ENCODE data around the gene SH3GL3.

Gene SH3GL3, protein sequence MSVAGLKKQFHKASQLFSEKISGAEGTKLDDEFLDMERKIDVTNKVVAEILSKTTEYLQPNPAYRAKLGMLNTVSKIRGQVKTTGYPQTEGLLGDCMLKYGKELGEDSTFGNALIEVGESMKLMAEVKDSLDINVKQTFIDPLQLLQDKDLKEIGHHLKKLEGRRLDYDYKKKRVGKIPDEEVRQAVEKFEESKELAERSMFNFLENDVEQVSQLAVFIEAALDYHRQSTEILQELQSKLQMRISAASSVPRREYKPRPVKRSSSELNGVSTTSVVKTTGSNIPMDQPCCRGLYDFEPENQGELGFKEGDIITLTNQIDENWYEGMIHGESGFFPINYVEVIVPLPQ

DNA sequence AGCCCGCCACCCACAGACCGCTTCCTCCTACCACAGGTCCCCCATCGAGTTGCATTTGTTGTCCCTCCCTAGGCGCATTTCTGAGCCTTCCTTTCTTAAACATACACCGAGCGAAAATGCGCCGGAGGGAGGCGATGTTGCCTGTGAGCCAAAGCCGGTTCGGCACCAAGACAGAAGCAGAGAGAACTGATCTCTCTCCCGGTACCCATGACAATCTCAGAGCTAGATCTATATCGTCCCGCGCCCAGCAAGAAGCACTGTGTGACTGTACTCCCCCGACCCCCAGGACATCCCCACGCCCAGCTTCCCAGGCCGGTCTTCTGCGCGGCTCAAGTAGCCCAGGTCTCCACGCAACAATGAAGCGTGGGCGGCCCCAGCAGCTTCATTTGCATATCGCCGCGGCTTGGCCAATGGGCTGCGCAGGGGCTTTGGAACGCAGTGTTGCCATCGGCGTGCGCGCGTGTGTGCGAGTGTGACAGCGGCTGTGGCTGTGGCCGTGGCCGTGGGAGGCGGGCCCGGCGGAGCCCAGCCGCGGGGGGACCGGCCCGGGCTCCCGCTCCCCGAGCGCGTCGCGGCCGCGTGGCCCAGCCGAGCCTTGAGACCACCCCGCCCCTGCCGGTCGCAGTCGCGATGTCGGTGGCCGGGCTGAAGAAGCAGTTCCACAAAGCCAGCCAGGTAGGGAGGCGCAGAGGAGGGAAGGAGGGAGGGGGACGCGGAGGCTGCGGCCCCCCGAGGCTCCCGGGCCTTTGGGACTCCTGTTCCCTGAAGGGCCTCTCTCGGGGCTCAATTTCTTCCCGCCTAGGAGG lies at the start of gene SH3GL3:
SH3GL3 (plus strand) TSS at position 438 of the 806 bp plus-strand sequence; CDS start at position 631, 193 bp downstream.
- Histone ChIP-seq H3K9me3 (ENCODE audit: control insufficient read depth, insufficient read depth, low read length) (no peaks in the 10 kb centered on the region), H3K36me3 (ENCODE audit: control insufficient read depth, insufficient read depth, low read length) (no peaks in the 10 kb centered on the region), H3K4me1 (ENCODE audit: control insufficient read depth, insufficient read depth, low read length) (peaks cover 4% of the 10 kb centered on the region; the same call in 1 of the 2 replicates), H3K27ac (ENCODE audit: low read depth, low read length) (peak within 1 kb of the TSS; percentile 72), H3K27me3 (ENCODE audit: control insufficient read depth, insufficient read depth, low read length) (peaks cover 28% of the 10 kb centered on the region), H3K4me3 (ENCODE audit: low read depth, low read length) (peak within 1 kb of the TSS; percentile 69), H3K9ac (ENCODE audit: low read depth, low read length) (peak within 1 kb of the TSS; percentile 28)

GRCh38 chr15:83398626-83399025 lies 48.5 kb upstream of the SH3GL3 start:
- Histone ChIP-seq H3K4me3 (ENCODE audit: low read depth, low read length) (no peak overlapping the region), H3K27ac (ENCODE audit: low read depth, low read length) (no peak overlapping the region), H3K9me3 (ENCODE audit: control insufficient read depth, insufficient read depth, low read length) (no peaks in the 10 kb centered on the region), H3K4me1 (ENCODE audit: control insufficient read depth, insufficient read depth, low read length) (peaks cover 2% of the 10 kb centered on the region; the same call in 1 of the 2 replicates), H3K36me3 (ENCODE audit: control insufficient read depth, insufficient read depth, low read length) (no peaks in the 10 kb centered on the region), H3K9ac (ENCODE audit: low read depth, low read length) (no peak overlapping the region), H3K27me3 (ENCODE audit: control insufficient read depth, insufficient read depth, low read length) (no peaks in the 10 kb centered on the region)

- Histone ChIP-seq H3K9me3 (ENCODE audit: control insufficient read depth, insufficient read depth, low read length) (no peaks in the 10 kb centered on the region), H3K4me3 (ENCODE audit: low read depth, low read length) (no peak overlapping the region), H3K27ac (ENCODE audit: low read depth, low read length) (no peak overlapping the region), H3K27me3 (ENCODE audit: control insufficient read depth, insufficient read depth, low read length) (no peaks in the 10 kb centered on the region), H3K4me1 (ENCODE audit: control insufficient read depth, insufficient read depth, low read length) (no peaks in the 10 kb centered on the region), H3K9ac (ENCODE audit: low read depth, low read length) (no peak overlapping the region), H3K36me3 (ENCODE audit: control insufficient read depth, insufficient read depth, low read length) (no peaks in the 10 kb centered on the region)
Measured at GRCh38 chr15:83404121-83404520, 43.0 kb upstream of the SH3GL3 start.

- no peak overlapping the region for H3K9ac ChIP-seq (ENCODE audit: low read depth, low read length)
- H3K9me3 ChIP-seq (ENCODE audit: control insufficient read depth, insufficient read depth, low read length): no peaks in the 10 kb centered on the region
- no peaks in the 10 kb centered on the region for H3K4me1 ChIP-seq (ENCODE audit: control insufficient read depth, insufficient read depth, low read length)
- H3K36me3 ChIP-seq (ENCODE audit: control insufficient read depth, insufficient read depth, low read length): no peaks in the 10 kb centered on the region
- H3K27me3 ChIP-seq (ENCODE audit: control insufficient read depth, insufficient read depth, low read length): no peaks in the 10 kb centered on the region
- H3K4me3 ChIP-seq (ENCODE audit: low read depth, low read length): no peak overlapping the region
- H3K27ac ChIP-seq (ENCODE audit: low read depth, low read length): no peak overlapping the region
Measured at GRCh38 chr15:83410532-83410931, 36.6 kb upstream of the SH3GL3 start.

DNA sequence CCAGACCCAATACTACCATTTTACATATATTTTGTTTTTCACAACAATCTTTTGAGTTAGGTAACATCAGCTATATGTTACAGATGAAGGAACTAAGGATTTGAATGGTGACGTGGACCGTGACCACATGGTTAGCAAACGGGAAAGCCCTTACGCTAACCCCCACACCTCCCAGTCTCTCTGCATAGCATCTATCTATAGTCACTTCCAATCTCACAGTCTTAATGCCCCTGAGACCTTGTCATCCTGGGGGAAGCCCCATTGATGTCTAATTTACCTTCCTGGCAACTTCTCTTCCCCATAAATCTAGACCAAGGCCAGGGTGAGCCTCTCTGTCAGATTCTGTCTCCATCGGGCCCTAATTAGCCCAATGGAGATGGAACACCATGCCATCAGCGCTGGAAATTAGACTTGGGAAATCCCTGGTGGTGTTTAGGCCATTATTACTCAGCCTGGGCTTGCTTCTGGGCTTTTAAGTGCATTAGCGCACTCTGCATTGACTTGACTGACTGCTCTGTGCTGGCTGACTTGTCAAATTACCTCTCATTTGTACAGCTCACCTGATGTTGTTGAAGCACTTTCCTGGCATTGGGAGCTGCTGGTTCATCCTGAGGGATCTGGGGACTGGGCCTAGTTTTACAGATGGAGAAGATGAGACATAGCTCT lies 34.0 kb upstream of the SH3GL3 start:
- Histone ChIP-seq H3K27ac (ENCODE audit: low read depth, low read length) (no peak overlapping the region), H3K9ac (ENCODE audit: low read depth, low read length) (no peak overlapping the region), H3K9me3 (ENCODE audit: control insufficient read depth, insufficient read depth, low read length) (no peaks in the 10 kb centered on the region), H3K4me1 (ENCODE audit: control insufficient read depth, insufficient read depth, low read length) (no peaks in the 10 kb centered on the region), H3K27me3 (ENCODE audit: control insufficient read depth, insufficient read depth, low read length) (no peaks in the 10 kb centered on the region), H3K36me3 (ENCODE audit: control insufficient read depth, insufficient read depth, low read length) (no peaks in the 10 kb centered on the region), H3K4me3 (ENCODE audit: low read depth, low read length) (no peak overlapping the region)

GRCh38 chr15:83422081-83422480 lies 25.1 kb upstream of the SH3GL3 start:
- no peak overlapping the region for H3K9ac ChIP-seq (ENCODE audit: low read depth, low read length)
- no peaks in the 10 kb centered on the region for H3K36me3 ChIP-seq (ENCODE audit: control insufficient read depth, insufficient read depth, low read length)
- H3K4me1 ChIP-seq (ENCODE audit: control insufficient read depth, insufficient read depth, low read length): no peaks in the 10 kb centered on the region
- no peak overlapping the region for H3K4me3 ChIP-seq (ENCODE audit: low read depth, low read length)
- H3K9me3 ChIP-seq (ENCODE audit: control insufficient read depth, insufficient read depth, low read length): no peaks in the 10 kb centered on the region
- H3K27ac ChIP-seq (ENCODE audit: low read depth, low read length): no peak overlapping the region
- no peaks in the 10 kb centered on the region for H3K27me3 ChIP-seq (ENCODE audit: control insufficient read depth, insufficient read depth, low read length)

- Histone ChIP-seq H3K27me3 (ENCODE audit: control insufficient read depth, insufficient read depth, low read length) (no peaks in the 10 kb centered on the region), H3K9ac (ENCODE audit: low read depth, low read length) (no peak overlapping the region), H3K27ac (ENCODE audit: low read depth, low read length) (no peak overlapping the region), H3K36me3 (ENCODE audit: control insufficient read depth, insufficient read depth, low read length) (no peaks in the 10 kb centered on the region), H3K4me3 (ENCODE audit: low read depth, low read length) (no peak overlapping the region), H3K9me3 (ENCODE audit: control insufficient read depth, insufficient read depth, low read length) (no peaks in the 10 kb centered on the region), H3K4me1 (ENCODE audit: control insufficient read depth, insufficient read depth, low read length) (no peaks in the 10 kb centered on the region)
Measured at GRCh38 chr15:83422541-83422940, 24.6 kb upstream of the SH3GL3 start.

GRCh38 chr15:83424101-83424500 lies 23.0 kb upstream of the SH3GL3 start:
- Histone ChIP-seq H3K36me3 (ENCODE audit: control insufficient read depth, insufficient read depth, low read length) (no peaks in the 10 kb centered on the region), H3K4me3 (ENCODE audit: low read depth, low read length) (no peak overlapping the region), H3K9me3 (ENCODE audit: control insufficient read depth, insufficient read depth, low read length) (no peaks in the 10 kb centered on the region)

GRCh38 chr15:83430441-83430840 lies 16.7 kb upstream of the SH3GL3 start:
- H3K27me3 ChIP-seq (ENCODE audit: control insufficient read depth, insufficient read depth, low read length): no peaks in the 10 kb centered on the region
- no peak overlapping the region for H3K4me3 ChIP-seq (ENCODE audit: low read depth, low read length)
- no peaks in the 10 kb centered on the region for H3K36me3 ChIP-seq (ENCODE audit: control insufficient read depth, insufficient read depth, low read length)
- no peak overlapping the region for H3K9ac ChIP-seq (ENCODE audit: low read depth, low read length)
- H3K9me3 ChIP-seq (ENCODE audit: control insufficient read depth, insufficient read depth, low read length): no peaks in the 10 kb centered on the region
- no peak overlapping the region for H3K27ac ChIP-seq (ENCODE audit: low read depth, low read length)
- H3K4me1 ChIP-seq (ENCODE audit: control insufficient read depth, insufficient read depth, low read length): peaks cover 2% of the 10 kb centered on the region; the same call in 1 of the 2 replicates

More at GRCh38 chr15:83424101-83424500, 23.0 kb upstream of the SH3GL3 start:
- no peaks in the 10 kb centered on the region for H3K4me1 ChIP-seq (ENCODE audit: control insufficient read depth, insufficient read depth, low read length)
- no peaks in the 10 kb centered on the region for H3K27me3 ChIP-seq (ENCODE audit: control insufficient read depth, insufficient read depth, low read length)
- H3K9ac ChIP-seq (ENCODE audit: low read depth, low read length): no peak overlapping the region
- H3K27ac ChIP-seq (ENCODE audit: low read depth, low read length): no peak overlapping the region

GRCh38 chr15:83431521-83431920 lies 15.6 kb upstream of the SH3GL3 start:
- no peak overlapping the region for H3K27ac ChIP-seq (ENCODE audit: low read depth, low read length)
- no peaks in the 10 kb centered on the region for H3K9me3 ChIP-seq (ENCODE audit: control insufficient read depth, insufficient read depth, low read length)
- H3K36me3 ChIP-seq (ENCODE audit: control insufficient read depth, insufficient read depth, low read length): no peaks in the 10 kb centered on the region
- H3K4me1 ChIP-seq (ENCODE audit: control insufficient read depth, insufficient read depth, low read length): peaks cover 2% of the 10 kb centered on the region; the same call in 1 of the 2 replicates
- H3K27me3 ChIP-seq (ENCODE audit: control insufficient read depth, insufficient read depth, low read length): no peaks in the 10 kb centered on the region
- H3K9ac ChIP-seq (ENCODE audit: low read depth, low read length): no peak overlapping the region
- H3K4me3 ChIP-seq (ENCODE audit: low read depth, low read length): no peak overlapping the region

All from HUES48 (cell line).